Measurements from ENCODE around the gene HSPE1. TPM values are rescaled to one million over a fixed set of nuclear protein-coding genes. Genes with fewer than 3 reads are reported as not detected.

HSPE1 gene
- total RNA-seq, 4 donors from 2014 or later: 22.3 to 55.0 (median 39.4) TPM

DNA sequence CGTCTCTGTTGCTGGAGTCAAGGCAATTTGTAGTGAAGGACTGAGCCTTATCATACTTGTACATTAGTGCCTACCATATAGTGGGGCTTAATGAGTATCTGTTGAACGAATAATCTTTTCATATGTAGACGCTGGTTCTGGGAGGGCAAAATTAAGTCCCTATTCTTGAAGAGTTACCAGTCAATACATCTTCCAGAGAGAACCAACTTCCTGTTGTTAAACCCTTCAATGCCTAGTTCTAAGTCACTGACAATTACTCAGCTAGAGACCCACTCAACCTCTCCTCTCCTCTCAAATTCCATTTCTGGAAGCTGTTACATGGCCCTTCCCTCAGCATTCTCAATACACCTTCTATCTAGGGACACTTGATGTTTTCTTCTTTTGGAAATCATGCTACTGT is 14.6 kb downstream of the HSPE1 start:
- TF ChIP-seq, protein P1, sequence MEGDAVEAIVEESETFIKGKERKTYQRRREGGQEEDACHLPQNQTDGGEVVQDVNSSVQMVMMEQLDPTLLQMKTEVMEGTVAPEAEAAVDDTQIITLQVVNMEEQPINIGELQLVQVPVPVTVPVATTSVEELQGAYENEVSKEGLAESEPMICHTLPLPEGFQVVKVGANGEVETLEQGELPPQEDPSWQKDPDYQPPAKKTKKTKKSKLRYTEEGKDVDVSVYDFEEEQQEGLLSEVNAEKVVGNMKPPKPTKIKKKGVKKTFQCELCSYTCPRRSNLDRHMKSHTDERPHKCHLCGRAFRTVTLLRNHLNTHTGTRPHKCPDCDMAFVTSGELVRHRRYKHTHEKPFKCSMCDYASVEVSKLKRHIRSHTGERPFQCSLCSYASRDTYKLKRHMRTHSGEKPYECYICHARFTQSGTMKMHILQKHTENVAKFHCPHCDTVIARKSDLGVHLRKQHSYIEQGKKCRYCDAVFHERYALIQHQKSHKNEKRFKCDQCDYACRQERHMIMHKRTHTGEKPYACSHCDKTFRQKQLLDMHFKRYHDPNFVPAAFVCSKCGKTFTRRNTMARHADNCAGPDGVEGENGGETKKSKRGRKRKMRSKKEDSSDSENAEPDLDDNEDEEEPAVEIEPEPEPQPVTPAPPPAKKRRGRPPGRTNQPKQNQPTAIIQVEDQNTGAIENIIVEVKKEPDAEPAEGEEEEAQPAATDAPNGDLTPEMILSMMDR (IDR thresholded peaks at IDR 0.05): no peak
- TF ChIP-seq POLR2A (IDR thresholded peaks at IDR 0.05): no peak
- intact Hi-C loops (cut with DNase I; ENCODE audit: low total_unique reads): no loop called here

DNA sequence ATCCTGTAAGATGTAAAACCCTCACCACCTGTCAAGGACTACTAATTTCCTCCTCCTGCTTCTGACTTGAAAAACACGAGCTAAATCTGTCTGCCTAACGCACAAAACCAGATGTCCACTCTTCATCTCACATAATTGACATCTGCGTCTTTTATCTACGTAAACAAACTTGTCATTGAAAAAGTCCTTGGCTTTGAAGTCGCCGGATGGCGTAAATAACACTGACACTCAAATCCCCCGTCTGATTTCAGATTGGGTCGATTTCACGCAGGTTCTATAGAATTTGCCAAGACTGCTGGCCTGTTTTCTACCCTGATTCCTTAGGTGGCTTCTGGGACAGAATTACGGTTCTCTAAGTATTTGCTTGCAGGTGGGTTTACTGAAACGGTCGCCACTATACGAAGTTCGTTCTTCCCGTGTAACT is 15.1 kb downstream of the HSPE1 start:
- no peak for DNase-seq

More for the DNA sequence above, 14.6 kb downstream of the HSPE1 start:
- no peaks in the 10 kb centered on the region for H3K27me3 ChIP-seq
- H3K9me3 ChIP-seq: no peaks in the 10 kb centered on the region
- peaks cover 0 to 5% of the 10 kb centered on the region in 2 donors for H3K4me1 ChIP-seq
- no peaks in the 10 kb centered on the region for H3K36me3 ChIP-seq
- peak overlapping the region; percentile 83 to 97 for H3K27ac ChIP-seq
- no peak for DNase-seq
- peak overlapping the region in 1 of 2 donors; percentile 80 for H3K4me3 ChIP-seq

DNA sequence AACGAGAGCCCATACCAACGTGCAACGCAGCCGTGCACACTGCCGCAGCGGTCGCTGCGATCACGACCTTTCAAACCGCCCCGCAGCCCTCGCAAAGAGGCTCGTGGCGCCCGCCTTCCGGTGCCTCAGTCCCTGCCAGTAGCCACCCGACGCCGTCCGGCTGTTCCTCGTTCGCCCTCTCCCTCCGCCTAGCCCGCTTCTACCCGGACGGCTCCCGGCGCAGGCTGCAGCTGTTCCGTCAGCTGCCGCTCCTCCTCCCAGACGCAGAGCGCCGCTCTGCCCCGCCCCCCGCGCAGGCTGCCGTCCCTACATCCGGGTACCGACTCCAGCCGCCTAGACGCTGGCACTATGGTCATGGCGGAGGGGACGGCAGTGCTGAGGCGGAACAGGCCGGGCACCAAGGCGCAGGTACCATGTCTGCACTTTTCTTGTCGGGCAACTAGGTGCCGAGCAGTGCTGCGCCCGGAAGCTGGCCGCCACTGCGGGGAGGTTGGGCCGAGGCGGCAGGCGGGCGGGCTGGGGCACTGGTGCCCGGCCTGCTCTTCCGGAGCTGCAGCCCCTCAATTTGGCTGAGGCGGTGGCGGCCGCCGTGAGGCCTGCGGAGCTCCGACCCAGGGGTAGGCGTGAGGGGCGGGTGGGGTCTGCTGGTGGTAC is 15.7 kb downstream of the HSPE1 start, which contains the start of gene MOB4:
Gene MOB4, plus strand, starts transcription at position 328 of the 654 bp plus-strand sequence. Its CDS starts 21 bp downstream, at position 349.
- peak within 1 kb of the TSS; percentile 83 to 97 for H3K27ac ChIP-seq
- H3K27me3 ChIP-seq: no peaks in the 10 kb centered on the region
- H3K9me3 ChIP-seq: no peaks in the 10 kb centered on the region
- no peaks in the 10 kb centered on the region for H3K36me3 ChIP-seq
- H3K4me1 ChIP-seq: peaks cover 0 to 5% of the 10 kb centered on the region in 2 donors
- TF ChIP-seq POLR2A (IDR thresholded peaks at IDR 0.05): peak; percentile 88 to 93
- TF ChIP-seq, protein P1 (IDR thresholded peaks at IDR 0.05): peak in 1 of 4 experiments; percentile 27
- DNase-seq: peak; percentile 92 to 95
- H3K4me3 ChIP-seq: peak within 1 kb of the TSS; percentile 65 to 80
- intact Hi-C loops (cut with DNase I; ENCODE audit: low total_unique reads): no loop called here

More for the DNA sequence above, 15.1 kb downstream of the HSPE1 start:
- intact Hi-C loops (cut with DNase I; ENCODE audit: low total_unique reads): no loop called here
- Histone ChIP-seq H3K27me3 (no peaks in the 10 kb centered on the region), H3K4me1 (peaks cover 0 to 5% of the 10 kb centered on the region in 2 donors), H3K36me3 (no peaks in the 10 kb centered on the region), H3K9me3 (no peaks in the 10 kb centered on the region), H3K4me3 (peak overlapping the region; percentile 65 to 80), H3K27ac (peak overlapping the region; percentile 83 to 97)
- TF ChIP-seq, protein P1 (IDR thresholded peaks at IDR 0.05): no peak
- TF ChIP-seq POLR2A (IDR thresholded peaks at IDR 0.05): no peak

DNA sequence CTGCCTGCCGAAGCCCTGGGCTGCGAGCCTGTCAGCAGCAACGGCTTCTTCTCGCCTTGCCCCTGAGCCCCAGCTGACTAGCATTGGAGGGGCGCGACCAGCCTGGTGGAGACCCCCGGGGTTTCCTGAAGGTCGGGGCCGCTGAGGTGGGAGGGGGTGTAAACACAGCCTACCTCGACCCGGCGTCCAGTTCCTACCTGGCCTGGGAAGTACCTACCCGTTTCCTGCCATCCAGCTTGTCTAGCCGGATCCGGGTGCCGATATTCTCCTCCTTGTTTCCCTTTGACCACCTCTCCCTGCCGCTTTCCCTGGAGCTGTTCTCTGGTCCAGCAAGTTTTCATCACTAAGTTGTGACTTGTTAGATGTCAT is 16.2 kb downstream of the HSPE1 start:
- no peaks in the 10 kb centered on the region for H3K36me3 ChIP-seq
- no peaks in the 10 kb centered on the region for H3K9me3 ChIP-seq
- intact Hi-C loops (cut with DNase I; ENCODE audit: low total_unique reads): no loop called here
- no peaks in the 10 kb centered on the region for H3K27me3 ChIP-seq
- TF ChIP-seq POLR2A (IDR thresholded peaks at IDR 0.05): no peak
- TF ChIP-seq, protein P1 (IDR thresholded peaks at IDR 0.05): no peak
- peak overlapping the region; percentile 65 to 80 for H3K4me3 ChIP-seq
- H3K4me1 ChIP-seq: peaks cover 0 to 5% of the 10 kb centered on the region in 2 donors
- H3K27ac ChIP-seq: peak overlapping the region; percentile 83 to 97
- no peak for DNase-seq

DNA sequence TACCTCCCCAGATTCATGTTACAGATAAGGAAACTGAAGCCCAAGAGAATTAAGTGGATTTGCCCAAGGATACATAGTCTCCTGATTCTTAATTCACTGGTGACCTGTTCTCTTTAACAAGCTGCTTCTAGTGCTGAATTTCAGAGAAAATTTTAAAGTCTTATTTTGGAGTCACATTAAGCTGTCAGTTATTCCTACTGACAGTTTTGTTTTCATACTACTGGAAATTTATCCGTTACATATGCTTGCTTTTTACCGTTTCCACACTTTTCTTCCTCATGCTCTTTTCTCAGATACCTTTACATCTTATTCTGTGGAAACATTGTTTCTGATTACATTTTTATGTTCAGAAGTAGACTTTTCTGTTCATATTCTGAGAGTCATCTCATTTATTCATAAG is 17.0 kb downstream of the HSPE1 start:
- Histone ChIP-seq H3K4me3 (peak overlapping the region in 1 of 2 donors; percentile 80), H3K27ac (peak overlapping the region; percentile 83 to 97), H3K4me1 (peaks cover 0 to 5% of the 10 kb centered on the region in 2 donors), H3K27me3 (no peaks in the 10 kb centered on the region), H3K36me3 (no peaks in the 10 kb centered on the region), H3K9me3 (no peaks in the 10 kb centered on the region)
- intact Hi-C loops (cut with DNase I; ENCODE audit: low total_unique reads): no loop called here
- TF ChIP-seq, protein P1 (IDR thresholded peaks at IDR 0.05): no peak
- no peak for TF ChIP-seq POLR2A (IDR thresholded peaks at IDR 0.05)
- DNase-seq: no peak

All from uterus (tissue), 4 donors.